BE2C (cell line): Measurements from ENCODE around the gene PRKCZ.

Source experiments
- DNase-seq: peaks from one replicate; pipeline ENCODE4 v3.0.0-alpha.2; 2020
- H3K27me3 ChIP-seq: fragments of 250-450 bp; sonication (Bioruptor Pico); 2 replicates; pipeline ENCODE4 v1.5.1; 2020; ENCODE audit warnings: mild to moderate bottlenecking
- H3K36me3 ChIP-seq: fragments of 250-450 bp; sonication (Bioruptor Pico); 2 replicates; pipeline ENCODE4 v1.5.1; 2020; ENCODE audit warnings: mild to moderate bottlenecking
- H3K4me1 ChIP-seq: fragments of 250-450 bp; sonication (Bioruptor Pico); 2 replicates; pipeline ENCODE4 v1.5.1; 2020
- H3K4me3 ChIP-seq: 2 replicates; pipeline ENCODE4 v1.5.1; 2011; ENCODE audit warnings: low read depth, low read length
- H3K9me3 ChIP-seq: fragments of 250-450 bp; sonication (Bioruptor Pico); 2 replicates; pipeline ENCODE4 v1.5.1; 2020
- TF ChIP-seq, protein P1 (sequence below): IDR thresholded peaks from 2 replicates; pipeline ENCODE4 v1.5.1; 2012; ENCODE audit warnings: mild to moderate bottlenecking, low read depth, low read length

The PRKCZ gene

DNA sequence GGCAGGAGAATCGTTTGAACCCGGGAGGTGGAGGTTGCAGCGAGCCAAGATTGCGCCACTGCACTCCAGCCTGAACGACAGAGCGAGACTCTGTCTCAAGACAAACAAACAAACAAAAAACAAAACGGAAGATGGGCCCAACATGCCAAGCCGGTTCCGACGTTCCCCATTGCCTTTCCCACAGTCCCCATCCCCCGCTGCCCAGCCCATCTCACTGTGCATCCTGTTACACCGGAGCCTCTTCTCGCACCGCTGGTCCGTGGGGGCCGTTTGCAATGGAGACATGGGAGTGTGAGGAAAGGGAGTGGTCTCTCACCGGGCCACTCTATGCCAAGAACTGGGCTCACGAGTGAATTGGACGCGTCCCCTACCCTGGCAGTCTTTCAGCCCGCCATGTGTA lies 45.4 kb upstream of the PRKCZ start:
- Histone ChIP-seq H3K36me3 (no peaks in the 10 kb centered on the region), H3K27me3 (peaks cover 79% of the 10 kb centered on the region), H3K9me3 (no peaks in the 10 kb centered on the region; the same call in 1 of the 2 replicates), H3K4me3 (no peak overlapping the region), H3K4me1 (no peaks in the 10 kb centered on the region)
- TF ChIP-seq, protein P1, sequence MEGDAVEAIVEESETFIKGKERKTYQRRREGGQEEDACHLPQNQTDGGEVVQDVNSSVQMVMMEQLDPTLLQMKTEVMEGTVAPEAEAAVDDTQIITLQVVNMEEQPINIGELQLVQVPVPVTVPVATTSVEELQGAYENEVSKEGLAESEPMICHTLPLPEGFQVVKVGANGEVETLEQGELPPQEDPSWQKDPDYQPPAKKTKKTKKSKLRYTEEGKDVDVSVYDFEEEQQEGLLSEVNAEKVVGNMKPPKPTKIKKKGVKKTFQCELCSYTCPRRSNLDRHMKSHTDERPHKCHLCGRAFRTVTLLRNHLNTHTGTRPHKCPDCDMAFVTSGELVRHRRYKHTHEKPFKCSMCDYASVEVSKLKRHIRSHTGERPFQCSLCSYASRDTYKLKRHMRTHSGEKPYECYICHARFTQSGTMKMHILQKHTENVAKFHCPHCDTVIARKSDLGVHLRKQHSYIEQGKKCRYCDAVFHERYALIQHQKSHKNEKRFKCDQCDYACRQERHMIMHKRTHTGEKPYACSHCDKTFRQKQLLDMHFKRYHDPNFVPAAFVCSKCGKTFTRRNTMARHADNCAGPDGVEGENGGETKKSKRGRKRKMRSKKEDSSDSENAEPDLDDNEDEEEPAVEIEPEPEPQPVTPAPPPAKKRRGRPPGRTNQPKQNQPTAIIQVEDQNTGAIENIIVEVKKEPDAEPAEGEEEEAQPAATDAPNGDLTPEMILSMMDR = no peak
- no peak for DNase-seq

DNA sequence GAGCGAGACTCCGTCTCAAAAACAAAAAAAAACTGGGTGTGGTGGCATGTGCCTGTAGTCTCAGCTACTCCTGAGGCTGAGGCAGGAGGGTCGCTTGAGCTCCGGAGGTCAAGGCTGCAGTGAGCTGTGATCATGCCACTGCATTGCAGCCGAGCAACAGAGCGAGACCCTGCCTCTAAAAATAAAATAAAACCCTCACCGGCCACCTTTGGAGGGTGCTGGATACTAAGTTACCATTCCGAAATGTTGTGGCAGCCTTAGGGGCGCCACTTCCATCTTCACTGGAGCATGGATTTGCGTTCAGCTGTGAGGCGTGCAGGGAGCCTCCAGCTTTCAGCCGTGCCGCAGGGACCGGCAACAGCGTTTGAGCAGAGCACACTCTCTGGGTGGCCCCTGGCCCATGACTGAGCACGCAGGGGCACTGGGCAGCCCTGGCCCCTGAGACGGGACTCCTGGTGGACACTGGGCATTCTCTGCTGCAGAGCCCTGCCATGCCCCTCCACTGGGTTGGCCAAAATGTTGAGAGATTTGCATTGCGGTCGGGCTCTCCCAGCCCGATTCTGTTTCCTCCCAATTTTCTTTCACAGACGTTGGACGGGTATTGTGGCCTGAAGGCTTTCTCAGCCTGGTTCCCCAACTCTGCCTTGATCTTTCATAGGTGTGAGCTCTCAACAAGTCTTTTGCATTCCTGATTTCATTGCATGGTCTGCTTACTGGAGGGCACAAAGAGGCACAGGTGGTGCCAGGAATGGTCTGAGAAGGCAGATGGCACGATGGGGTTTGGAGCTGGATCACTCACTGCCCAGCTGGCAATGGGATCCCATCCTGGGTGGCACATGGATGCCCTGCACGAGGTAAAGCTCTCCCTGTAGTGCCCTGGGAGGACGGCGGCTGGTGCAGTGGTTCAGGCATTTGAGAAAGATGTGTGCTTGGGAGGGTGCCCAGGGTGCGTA lies 40.8 kb upstream of the PRKCZ start:
- H3K9me3 ChIP-seq = no peaks in the 10 kb centered on the region; the same call in none of the 2 replicates
- no peak overlapping the region for H3K4me3 ChIP-seq
- H3K27me3 ChIP-seq = peaks cover 98% of the 10 kb centered on the region
- TF ChIP-seq, protein P1 = no peak
- no peaks in the 10 kb centered on the region for H3K36me3 ChIP-seq
- no peaks in the 10 kb centered on the region for H3K4me1 ChIP-seq
- no peak for DNase-seq

DNA sequence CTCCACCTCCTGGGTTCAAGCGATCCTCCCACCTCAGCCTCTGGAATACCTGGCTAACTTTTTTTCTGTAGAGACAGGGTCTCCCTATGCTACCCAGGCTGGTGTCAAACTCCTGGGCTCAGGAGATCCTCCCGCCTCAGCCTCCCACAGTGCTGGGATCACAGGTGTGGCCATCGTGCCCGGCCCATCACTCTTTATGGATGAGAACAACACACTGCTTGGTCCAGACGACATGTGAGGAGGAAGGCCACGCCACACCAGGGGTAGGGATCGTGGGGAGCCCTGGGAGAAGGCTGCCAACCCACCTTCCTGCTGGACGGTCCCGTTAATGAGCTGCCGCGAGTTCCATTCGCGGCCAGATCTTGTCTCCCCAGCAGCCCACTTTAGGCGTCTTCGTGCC lies 36.0 kb upstream of the PRKCZ start:
- H3K9me3 ChIP-seq = no peaks in the 10 kb centered on the region; the same call in 1 of the 2 replicates
- DNase-seq = no peak
- TF ChIP-seq, protein P1 = no peak
- H3K4me3 ChIP-seq = no peak overlapping the region
- peaks cover 96% of the 10 kb centered on the region for H3K27me3 ChIP-seq
- H3K4me1 ChIP-seq = no peaks in the 10 kb centered on the region
- no peaks in the 10 kb centered on the region for H3K36me3 ChIP-seq

DNA sequence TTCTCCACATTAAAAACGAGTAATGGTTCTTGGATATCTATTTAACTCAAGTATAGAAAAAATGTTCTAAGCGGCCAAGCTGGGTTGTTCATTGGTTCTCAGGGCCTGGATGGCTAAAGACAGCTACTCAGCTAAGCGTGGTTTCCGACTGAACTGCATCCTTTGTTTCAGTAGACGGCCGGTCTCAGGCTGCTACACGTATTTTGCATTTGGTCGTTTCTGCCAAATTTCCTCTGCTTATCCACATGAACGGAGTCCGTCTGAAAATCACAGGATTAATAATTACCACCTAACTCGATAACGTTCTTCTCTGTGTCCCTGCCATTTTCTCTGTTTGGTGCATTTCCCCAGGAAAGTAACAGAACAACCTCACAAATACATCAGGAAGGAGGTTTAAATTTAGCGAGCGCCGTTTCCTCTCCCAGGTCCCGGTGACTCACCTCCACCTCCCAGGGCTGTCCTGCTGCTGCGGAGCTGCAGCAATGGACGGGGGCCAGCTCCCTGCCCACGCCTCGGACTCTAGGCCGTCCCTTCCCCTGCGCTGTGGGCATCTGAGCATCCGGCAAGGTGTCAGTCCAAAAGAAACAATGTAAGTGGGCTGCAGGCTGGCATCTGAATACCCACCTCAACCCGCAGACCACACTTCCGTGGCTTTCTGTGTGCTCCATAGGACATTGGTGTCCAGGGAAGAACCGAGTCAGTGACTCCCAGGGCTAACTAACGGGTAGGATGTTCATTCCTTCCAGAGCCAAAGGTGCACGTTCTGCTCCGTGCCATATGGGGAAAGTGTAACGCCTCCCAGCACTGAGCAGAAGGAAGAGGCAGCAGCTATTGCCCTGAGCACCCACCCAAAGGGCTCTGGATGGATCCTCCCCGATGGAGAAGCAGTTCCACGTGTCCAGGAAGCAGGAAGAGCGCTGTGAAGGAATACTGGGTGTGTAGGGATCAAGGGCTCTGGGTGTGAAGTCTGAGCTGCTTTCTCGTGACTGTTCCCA lies 35.2 kb upstream of the PRKCZ start:
- no peaks in the 10 kb centered on the region for H3K4me1 ChIP-seq

DNA sequence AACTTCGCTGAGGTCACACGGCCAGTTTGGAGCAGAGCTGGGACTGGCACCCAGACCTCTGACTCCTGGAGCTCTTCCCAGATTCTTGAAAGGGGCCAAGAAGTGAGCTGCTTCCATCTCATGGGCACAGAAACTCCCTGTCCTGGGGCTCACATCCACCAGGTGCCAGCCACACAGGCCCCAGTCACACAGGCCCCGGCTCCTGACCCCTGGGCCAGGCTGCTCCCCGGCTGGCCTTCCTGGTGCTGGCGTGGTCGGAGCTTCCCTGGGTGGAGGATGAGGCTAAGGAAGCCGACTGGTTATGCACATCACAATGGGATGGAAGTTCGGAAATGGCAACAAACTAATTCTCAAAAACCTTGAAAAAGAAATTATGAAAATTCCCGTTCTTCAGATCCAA lies 34.1 kb upstream of the PRKCZ start:
- TF ChIP-seq, protein P1 = no peak
- DNase-seq = no peak
- H3K27me3 ChIP-seq = peaks cover 96% of the 10 kb centered on the region

More for the DNA sequence above, 35.2 kb upstream of the PRKCZ start:
- H3K27me3 ChIP-seq = peaks cover 96% of the 10 kb centered on the region
- no peak overlapping the region for H3K4me3 ChIP-seq
- TF ChIP-seq, protein P1 = no peak
- no peaks in the 10 kb centered on the region for H3K36me3 ChIP-seq
- DNase-seq = no peak
- no peaks in the 10 kb centered on the region; the same call in 1 of the 2 replicates for H3K9me3 ChIP-seq

More for the DNA sequence above, 34.1 kb upstream of the PRKCZ start:
- Histone ChIP-seq H3K36me3 (no peaks in the 10 kb centered on the region), H3K9me3 (no peaks in the 10 kb centered on the region), H3K4me1 (no peaks in the 10 kb centered on the region), H3K4me3 (no peak overlapping the region)
